Urinary bladder (tissue), 4 donors: ENCODE results near the gene BPIFB4. TPM values are rescaled to one million over a fixed set of nuclear protein-coding genes. Genes with fewer than 3 reads are reported as not detected.

Source experiments
- DNase-seq: peaks from one replicate; pipeline ENCODE4 v3.0.0-alpha.2; 2015; ENCODE audit errors: extremely low spot score
- H3K27ac ChIP-seq: one replicate; pipeline ENCODE4 v1.5.1; 2013; ENCODE audit warnings: low read depth, mild to moderate bottlenecking, moderate library complexity
- H3K36me3 ChIP-seq: one replicate; pipeline ENCODE4 v1.6.1; 2013; ENCODE audit warnings: mild to moderate bottlenecking, moderate library complexity; ENCODE audit not compliant: insufficient read depth
- H3K4me1 ChIP-seq: one replicate; pipeline ENCODE4 v1.6.1; 2013; ENCODE audit warnings: mild to moderate bottlenecking, moderate library complexity; ENCODE audit not compliant: insufficient read depth
- H3K4me3 ChIP-seq: one replicate; pipeline ENCODE4 v1.5.1; 2013; ENCODE audit warnings: low read depth, low read length
- WGBS: extraction: QIAGEN DNeasy Blood & Tissue Kit; methylation state at CpG from one replicate; pipeline ENCODE4 v1.1.7; 2013; 5-methylcytosine and 5-hydroxymethylcytosine counted together
- polyA plus RNA-seq: library from polyadenylated mRNA; stranded (reverse); fragments of 200-250 nt; gene quantifications from one replicate; pipeline ENCODE4 v1.2.3, GENCODE V29; 2013
- total RNA-seq: library from RNA; depleted of rRNA; stranded (reverse); fragments of >200 nt; gene quantifications from one replicate; pipeline ENCODE4 v1.2.3, GENCODE V29; 2014
- donor health status: healthy with polysubstance abuse.
- donor health status: healthy.

Gene BPIFB4
- total and polyA plus RNA-seq, 2 donors = 0.06 TPM; not detected in 1

DNA sequence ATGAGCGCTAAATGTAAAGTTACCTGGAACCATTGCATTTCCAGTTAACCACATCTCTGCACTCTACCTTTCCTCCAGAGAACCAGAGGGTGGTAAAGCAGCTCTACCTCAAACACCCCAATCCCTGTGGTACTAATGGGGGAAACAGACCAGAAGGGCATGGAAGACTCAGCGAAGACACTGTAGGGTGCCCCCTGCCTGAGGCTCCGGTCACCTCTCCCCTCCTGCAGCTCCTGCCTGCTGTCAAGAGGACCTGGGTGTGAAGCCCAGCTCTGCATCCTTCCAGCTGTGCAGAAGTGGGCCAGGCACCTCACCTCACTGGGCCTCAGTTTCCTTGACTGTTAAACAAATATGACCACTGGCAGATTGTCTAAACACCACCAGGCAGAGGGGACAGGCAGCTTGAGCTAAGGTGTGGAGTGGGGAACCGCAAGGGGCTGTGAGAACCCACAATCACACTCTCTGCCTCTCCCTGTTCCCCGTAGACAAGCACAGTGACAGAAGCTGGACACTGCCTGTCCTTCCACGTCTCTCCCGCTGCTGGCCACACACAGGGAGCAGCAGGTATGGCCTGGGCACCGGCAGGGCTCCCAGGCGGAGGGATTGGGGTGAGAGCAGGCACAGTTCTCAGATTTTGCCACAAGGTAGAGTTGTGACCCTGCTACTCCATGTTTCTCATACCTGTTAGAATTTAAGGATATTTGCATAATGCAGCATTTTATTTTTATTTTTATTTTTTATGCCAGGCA is 79.4 kb downstream of the BPIFB4 start:
- H3K4me1 ChIP-seq = no peaks in the 10 kb centered on the region
- no peak overlapping the region for H3K27ac ChIP-seq
- DNase-seq = no peak
- 80% methylated on average over 9 of the region's 9 CpGs for WGBS
- no peaks in the 10 kb centered on the region for H3K36me3 ChIP-seq
- no peak overlapping the region for H3K4me3 ChIP-seq

DNA sequence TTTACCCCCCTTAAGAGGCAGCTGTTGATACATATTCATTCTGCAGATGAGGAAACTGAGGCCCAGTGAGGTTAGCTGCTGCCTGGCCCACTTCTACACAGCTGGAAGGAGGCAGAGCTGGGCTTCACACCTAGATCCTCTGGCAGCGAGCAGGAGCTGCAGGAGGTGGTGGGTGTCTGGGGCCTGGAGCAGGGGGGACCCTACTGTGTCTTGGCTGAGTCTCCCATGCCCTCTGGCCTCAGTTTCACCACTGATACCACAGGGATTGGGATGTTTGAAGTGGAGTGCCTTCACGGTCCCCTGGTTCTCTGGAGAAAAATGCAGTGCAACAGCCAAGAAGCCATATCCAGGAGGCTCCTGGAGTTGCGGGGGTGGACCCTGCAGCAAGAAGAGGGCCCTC is 80.3 kb downstream of the BPIFB4 start:
- no peak for DNase-seq
- 71% methylated on average over 3 of the region's 3 CpGs for WGBS
- H3K27ac ChIP-seq = no peak overlapping the region
- no peaks in the 10 kb centered on the region for H3K4me1 ChIP-seq
- H3K4me3 ChIP-seq = no peak overlapping the region
- H3K36me3 ChIP-seq = no peaks in the 10 kb centered on the region

DNA sequence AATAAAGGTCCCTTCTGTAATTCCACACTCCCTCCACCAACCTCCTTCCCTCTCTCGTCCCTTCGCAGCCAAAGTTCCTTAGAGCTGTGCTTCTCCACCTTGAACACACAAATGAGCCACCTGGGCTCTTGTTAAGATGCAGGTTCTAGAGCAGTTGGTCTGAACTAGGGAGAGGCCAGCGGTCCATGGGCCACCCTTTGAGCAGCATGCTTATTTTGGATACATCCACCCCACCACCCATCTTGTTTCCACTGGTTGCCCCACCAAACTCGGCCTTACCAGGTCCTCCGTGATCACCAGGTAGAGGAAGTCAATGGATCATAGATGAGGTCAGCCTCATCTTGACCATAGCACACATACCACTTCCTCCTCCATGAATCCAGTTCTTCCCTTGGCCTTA is 81.2 kb downstream of the BPIFB4 start:
- Histone ChIP-seq H3K4me1 (no peaks in the 10 kb centered on the region), H3K36me3 (no peaks in the 10 kb centered on the region), H3K27ac (no peak overlapping the region), H3K4me3 (no peak overlapping the region)
- 89% methylated on average over 5 of the region's 5 CpGs for WGBS
- DNase-seq = no peak

Other genes with a start within 250 kb of the BPIFB4 start
- gene EFCAB8, start 220.7 kb upstream of the BPIFB4 start, total RNA-seq = 0.95 TPM
- gene EFCAB8, start 220.7 kb upstream of the BPIFB4 start, polyA plus RNA-seq = 0.11 TPM
- gene SUN5, start 75.2 kb upstream of the BPIFB4 start, total RNA-seq = not detected
- not detected for gene SUN5, start 75.2 kb upstream of the BPIFB4 start, polyA plus RNA-seq
- not detected for gene BPIFB2, start 71.9 kb upstream of the BPIFB4 start, total RNA-seq
- not detected for gene BPIFB2, start 71.9 kb upstream of the BPIFB4 start, polyA plus RNA-seq
- not detected for gene BPIFB6, start 48.0 kb upstream of the BPIFB4 start, total RNA-seq
- gene BPIFB6, start 48.0 kb upstream of the BPIFB4 start, polyA plus RNA-seq = not detected
- not detected for gene BPIFB3, start 25.7 kb upstream of the BPIFB4 start, total RNA-seq
- gene BPIFB3, start 25.7 kb upstream of the BPIFB4 start, polyA plus RNA-seq = not detected
- gene BPIFA2, start 88.5 kb downstream of the BPIFB4 start, total RNA-seq = not detected
- gene BPIFA2, start 88.5 kb downstream of the BPIFB4 start, polyA plus RNA-seq = not detected
- not detected for gene BPIFA3, start 137.7 kb downstream of the BPIFB4 start, total RNA-seq
- gene BPIFA3, start 137.7 kb downstream of the BPIFB4 start, polyA plus RNA-seq = not detected
- gene BPIFA1, start 156.4 kb downstream of the BPIFB4 start, total RNA-seq = not detected
- gene BPIFA1, start 156.4 kb downstream of the BPIFB4 start, polyA plus RNA-seq = not detected
- gene BPIFB1, start 203.6 kb downstream of the BPIFB4 start, total RNA-seq = not detected
- gene BPIFB1, start 203.6 kb downstream of the BPIFB4 start, polyA plus RNA-seq = not detected